Heart left ventricle (tissue), 13 donors: Measurements from ENCODE around the gene AGBL3.

Experiments used
- CTCF ChIP-seq, 12 donors: fragments of 200-600 bp; sonication (generic) in 4 of 12; IDR thresholded peaks; one replicate each; pipeline versions ENCODE4 v1.5.0 to v1.8.0; 2018 to 2022; ENCODE audit warnings: antibody characterized with exemption in 12 of 12, mild to moderate bottlenecking in 5 of 12
- POLR2A ChIP-seq, 2 donors: fragments of 450-650 bp; IDR thresholded peaks; one replicate each; pipeline ENCODE4 v1.6.1; 2017; ENCODE audit warnings: antibody characterized with exemption in 2 of 2, mild to moderate bottlenecking in 2 of 2, moderate library complexity in 2 of 2
- donor health status: ischemic (EF 13 %, LVEDD 7.1; RV severe dilation, severe dysfunction).
- donor health status: DM: no; HTN: yes; CAD: no.
- donor health status: DM: no; HTN: no; CAD: no.
- donor health status: ischemic (EF 25% LVEDD 6.9; RV normal size, moderate dysfunction).
- donor health status: ischemic (EF 25% LVEDD 5.7; RV mildly dilated, moderate dysfunction).
- donor health status: ischemic (EF 35%, LVEDD 5.7; RV mildly dilated, moderate dysfunction).
- donor health status: nonischemic (EF 11% LVEDD 7.7; RV severe dilation, severe dysfunction).
- donor health status: DM: yes; HTN: yes; CAD: no.
- donor health status: PGD.
- donor health status: ischemic (EF 29% LVEDD 5.4; RV normal size, mild dysfunction).
- donor health status: nonischemic (EF 23%, LVEDD 6.1; RV moderate dilation, normal function).

GRCh38 chr7:135167365-135167917, 181.1 kb downstream of the AGBL3 start:
- TF ChIP-seq CTCF (IDR thresholded peaks at IDR 0.05) (no peak), POLR2A (IDR thresholded peaks at IDR 0.05) (no peak)
